ENCODE results near the gene CAMK1D. TPM values are rescaled to one million over a fixed set of nuclear protein-coding genes. Genes with fewer than 3 reads are reported as not detected.

The CAMK1D gene
- total RNA-seq, 4 donors from 2014 or later = 8.8 to 17.8 (median 13.9) TPM

DNA sequence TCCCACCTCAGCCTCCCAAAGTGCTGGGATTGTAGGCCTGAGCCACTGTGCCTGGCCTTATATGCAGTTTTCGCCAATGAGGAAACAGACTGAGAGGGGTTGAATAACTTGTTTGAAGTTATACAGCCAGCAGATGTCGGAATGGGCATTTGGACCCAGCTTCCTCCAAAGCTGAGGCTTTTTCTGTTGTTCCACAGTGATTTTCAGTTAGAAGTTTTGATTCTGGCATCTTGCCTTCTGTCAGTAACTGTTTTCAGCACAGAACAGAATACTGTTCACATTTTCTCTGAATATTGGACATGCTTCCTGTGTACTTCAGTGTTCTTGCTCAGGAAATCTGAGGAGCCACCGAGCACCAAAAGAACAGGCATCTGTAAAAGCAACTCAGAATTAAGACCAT is 287.2 kb downstream of the CAMK1D start:
- TF ChIP-seq, protein P1, sequence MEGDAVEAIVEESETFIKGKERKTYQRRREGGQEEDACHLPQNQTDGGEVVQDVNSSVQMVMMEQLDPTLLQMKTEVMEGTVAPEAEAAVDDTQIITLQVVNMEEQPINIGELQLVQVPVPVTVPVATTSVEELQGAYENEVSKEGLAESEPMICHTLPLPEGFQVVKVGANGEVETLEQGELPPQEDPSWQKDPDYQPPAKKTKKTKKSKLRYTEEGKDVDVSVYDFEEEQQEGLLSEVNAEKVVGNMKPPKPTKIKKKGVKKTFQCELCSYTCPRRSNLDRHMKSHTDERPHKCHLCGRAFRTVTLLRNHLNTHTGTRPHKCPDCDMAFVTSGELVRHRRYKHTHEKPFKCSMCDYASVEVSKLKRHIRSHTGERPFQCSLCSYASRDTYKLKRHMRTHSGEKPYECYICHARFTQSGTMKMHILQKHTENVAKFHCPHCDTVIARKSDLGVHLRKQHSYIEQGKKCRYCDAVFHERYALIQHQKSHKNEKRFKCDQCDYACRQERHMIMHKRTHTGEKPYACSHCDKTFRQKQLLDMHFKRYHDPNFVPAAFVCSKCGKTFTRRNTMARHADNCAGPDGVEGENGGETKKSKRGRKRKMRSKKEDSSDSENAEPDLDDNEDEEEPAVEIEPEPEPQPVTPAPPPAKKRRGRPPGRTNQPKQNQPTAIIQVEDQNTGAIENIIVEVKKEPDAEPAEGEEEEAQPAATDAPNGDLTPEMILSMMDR (IDR thresholded peaks at IDR 0.05; ENCODE audit: low read depth) = no peak

DNA sequence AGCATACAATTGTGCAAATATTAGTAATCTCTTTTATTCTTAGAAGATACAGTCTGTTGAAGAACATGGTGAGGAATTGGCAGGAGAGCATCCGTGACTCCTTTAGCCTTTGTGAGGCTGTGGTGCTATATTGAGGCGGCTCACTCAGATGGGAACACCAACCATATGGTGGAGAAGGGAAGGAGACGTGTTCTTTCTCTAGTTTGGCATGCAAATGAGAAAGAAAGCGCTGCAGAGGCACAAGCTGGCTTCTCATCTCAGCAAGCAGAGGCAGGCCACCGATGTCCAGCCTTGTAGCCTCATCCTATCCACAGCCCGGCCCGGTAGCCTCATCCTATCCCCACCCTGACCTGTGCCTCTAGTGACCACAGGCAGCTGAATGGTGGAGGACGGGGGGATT is 288.3 kb downstream of the CAMK1D start:
- TF ChIP-seq, protein P1 (IDR thresholded peaks at IDR 0.05; ENCODE audit: low read depth) = no peak

DNA sequence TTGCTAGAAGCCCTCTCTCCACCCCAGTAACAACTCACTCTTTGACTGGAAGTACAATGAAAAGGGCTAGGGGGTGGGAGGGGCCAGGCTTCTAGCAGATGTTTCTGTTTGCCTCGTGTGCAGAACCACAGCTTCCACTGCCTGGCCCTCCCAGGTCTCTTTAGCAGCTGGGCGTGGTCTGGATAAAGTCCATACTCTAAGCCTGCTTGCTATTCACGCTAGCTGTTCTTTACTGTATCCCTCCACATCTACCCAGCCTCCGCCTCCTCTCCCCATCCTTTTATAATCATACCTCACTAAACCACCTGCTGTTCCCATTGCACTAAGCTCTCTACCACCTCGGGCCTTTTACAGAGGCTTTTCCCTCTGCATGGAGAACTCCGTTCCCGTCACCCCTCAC is 288.8 kb downstream of the CAMK1D start:
- TF ChIP-seq, protein P1 (IDR thresholded peaks at IDR 0.05; ENCODE audit: low read depth) = no peak

DNA sequence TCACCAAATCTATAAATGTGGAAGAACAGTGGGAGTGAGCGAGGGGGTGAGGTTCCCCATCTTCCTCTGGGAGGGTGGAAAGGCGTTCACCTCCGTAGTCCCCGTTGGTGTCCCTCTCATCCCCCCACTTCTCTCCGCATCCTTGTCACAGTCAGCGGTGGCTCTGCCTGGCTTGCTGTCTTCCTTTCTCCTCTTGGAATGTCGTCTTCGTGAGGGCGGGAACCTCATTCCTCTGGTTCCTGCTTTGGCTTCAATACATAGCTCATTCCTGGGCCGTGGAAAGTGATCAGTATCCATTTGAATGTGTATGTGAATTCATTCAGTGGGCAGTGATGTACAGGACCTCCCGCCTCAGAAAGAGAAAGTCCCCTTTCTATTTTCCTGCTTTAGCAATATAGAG is 289.4 kb downstream of the CAMK1D start:
- TF ChIP-seq, protein P1 (IDR thresholded peaks at IDR 0.05; ENCODE audit: low read depth) = no peak

DNA sequence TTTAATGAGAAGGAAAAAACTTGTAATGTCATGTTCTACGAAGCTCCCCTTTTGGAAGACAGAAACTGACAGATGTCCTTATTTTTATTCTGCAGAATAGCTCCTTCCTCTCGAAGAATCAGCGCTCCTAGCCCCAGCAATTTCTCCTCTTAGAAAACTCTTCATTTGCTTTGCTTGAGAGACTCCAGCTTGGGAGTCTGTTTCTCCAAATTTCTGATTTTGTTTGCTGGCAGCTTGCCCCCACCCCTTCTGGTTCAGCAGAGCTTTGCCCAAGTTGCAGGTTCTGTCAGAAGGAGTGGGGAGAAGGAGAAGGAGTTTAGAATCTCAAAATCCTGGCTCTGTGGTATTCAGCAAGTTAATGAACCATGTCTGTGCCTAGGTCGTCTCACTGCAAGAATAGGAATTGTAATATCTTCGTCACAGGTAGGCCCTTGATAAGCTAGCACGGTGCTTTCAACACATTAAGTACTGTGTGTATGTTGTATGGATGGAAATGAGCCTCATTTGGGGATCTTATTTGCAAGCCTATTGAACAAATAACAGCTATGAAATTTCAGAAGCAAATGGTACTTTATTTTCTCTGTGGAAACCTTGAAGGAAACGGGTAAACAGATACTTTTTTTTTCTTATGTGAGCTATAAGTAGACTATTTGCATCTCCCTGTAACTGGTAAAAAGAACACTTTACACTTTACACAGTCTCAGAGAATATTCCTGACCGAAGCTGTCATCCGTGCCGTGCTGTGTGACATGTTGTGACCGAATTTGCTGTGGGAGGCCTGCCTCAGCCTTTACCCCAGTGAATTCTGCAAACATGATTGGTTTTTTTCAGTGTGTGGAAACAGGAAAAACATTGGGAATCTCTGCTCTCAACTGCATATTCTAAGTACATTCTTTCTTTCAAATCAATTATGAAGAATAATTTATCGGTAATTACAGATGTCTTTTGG is 290.9 kb downstream of the CAMK1D start:
- TF ChIP-seq, protein P1 (IDR thresholded peaks at IDR 0.05; ENCODE audit: low read depth) = no peak

DNA sequence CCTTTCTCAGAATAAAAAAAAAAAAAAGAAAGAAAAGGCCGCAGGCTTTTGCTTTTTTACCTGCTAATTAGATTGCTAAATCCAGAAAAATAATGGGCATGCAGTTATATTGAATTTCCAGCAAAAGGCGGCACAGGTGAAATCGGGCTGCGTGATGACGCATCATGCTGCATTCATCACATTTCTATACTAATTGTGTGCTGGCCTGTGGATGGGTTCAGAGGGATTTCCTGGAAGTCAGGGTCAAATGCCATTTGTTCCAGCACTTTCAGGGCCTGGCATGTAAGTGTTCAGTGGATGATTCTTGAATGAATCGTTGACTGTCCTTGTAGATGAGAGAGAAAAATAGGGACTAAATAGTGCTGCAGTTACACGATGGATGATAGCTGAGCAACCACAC is 292.7 kb downstream of the CAMK1D start:
- TF ChIP-seq, protein P1 (IDR thresholded peaks at IDR 0.05; ENCODE audit: low read depth) = no peak

DNA sequence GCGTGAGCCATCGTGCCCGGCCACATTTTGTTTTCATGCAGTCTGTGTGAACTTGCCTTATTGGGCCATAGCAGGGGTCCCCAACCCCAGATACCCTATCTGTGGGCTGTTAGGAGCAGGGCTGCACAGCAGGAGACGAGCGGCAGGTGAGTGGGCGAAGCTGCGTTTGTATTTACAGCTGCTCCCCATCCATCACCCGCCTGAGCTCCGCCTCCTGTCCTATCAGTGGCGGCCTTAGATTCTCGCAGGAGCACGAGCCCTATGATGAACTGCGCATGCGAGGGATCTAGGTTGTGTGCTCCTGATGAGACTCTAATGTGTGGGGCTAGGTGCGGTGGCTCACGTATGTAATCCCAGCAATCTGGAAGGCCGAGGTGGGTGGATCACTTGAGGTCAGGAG is 293.9 kb downstream of the CAMK1D start:
- TF ChIP-seq, protein P1 (IDR thresholded peaks at IDR 0.05; ENCODE audit: low read depth) = no peak
